ENCODE results near the gene NUP93.

NUP93 gene

GRCh38 chr16:56729735-56730662 is at the start of gene NUP93:
TSS of gene NUP93 (plus strand) at chr16:56730129. CDS start at chr16:56748248, 18,119 bp downstream.
- peak; percentile 65 for DNase-seq

DNA sequence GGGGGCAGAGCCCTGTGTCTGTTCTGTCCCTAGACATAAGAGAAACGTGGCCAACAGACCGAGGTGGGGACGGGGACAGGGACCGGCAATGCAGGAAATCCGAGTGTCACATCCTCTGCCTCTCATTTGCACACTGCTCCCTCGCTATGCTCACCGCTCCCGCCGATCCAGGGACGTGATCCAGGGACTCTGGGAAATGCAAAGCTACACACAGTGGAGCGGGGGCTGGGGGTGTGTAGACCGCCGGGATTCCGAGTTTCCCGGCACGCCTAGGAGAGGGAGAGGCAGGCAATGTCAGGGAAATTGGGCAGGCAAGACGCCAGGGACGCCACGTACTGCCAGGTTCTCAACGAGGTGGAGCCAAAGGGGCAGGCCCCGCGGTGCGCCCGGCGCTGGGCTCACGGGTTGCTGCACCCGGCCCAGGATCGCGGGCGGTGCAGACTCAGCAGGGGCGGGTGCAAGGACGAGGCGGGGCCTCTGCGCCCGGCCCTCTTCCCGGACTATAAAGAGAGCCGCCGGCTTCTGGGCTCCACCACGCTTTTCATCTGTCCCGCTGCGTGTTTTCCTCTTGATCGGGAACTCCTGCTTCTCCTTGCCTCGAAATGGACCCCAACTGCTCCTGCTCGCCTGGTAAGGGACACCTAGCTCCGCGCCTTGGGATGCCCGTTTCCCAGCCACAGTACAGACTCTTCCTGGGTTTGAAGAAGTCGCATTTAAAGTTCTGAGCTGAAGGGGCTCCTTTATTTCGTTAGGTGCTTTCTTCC is 47.8 kb upstream of the NUP93 start, which contains the start of gene MT1X:
Gene MT1X, plus strand, starts transcription at position 532 of the 764 bp plus-strand sequence. Its CDS starts 71 bp downstream, at position 603.
- DNase-seq: peak; percentile 79

- no peak for DNase-seq
These were observed 47.1 kb upstream of the NUP93 start for GRCh38 chr16:56682703-56683397.

DNA sequence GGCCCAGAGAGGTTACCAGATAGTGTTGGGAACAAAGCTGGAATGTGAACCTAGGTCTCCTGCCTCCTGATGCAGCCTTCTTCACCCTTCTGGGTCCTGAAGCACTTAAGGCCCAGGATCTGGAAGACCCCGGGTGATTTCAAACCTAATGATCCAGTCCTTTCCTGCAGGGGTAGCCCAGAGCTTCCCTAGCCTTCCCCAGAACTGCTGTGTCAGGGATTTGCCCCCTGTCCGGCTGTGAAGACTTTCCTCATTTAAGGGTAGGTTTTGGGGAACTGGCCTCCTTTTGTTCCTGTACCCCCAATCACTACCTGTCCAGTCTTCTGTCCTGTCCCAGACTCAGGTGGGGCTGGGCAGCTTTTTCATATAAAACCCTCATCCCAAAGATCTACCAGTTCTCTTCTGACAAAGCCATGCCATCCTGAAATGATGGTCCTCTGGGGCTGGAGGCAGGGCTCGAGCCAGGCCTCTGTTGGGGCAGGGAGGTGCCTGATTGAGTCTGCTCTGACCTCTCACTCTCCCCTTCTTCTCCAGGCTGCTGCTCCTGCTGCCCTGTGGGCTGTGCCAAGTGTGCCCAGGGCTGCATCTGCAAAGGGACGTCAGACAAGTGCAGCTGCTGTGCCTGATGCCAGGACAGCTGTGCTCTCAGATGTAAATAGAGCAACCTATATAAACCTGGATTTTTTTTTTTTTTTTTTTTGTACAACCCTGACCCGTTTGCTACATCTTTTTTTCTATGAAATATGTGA is 46.3 kb upstream of the NUP93 start:
- no peak for DNase-seq

- no peak for DNase-seq
These were observed 45.5 kb upstream of the NUP93 start for GRCh38 chr16:56684256-56684925.

- DNase-seq: no peak
These were observed 44.9 kb upstream of the NUP93 start for GRCh38 chr16:56684926-56685590.

DNA sequence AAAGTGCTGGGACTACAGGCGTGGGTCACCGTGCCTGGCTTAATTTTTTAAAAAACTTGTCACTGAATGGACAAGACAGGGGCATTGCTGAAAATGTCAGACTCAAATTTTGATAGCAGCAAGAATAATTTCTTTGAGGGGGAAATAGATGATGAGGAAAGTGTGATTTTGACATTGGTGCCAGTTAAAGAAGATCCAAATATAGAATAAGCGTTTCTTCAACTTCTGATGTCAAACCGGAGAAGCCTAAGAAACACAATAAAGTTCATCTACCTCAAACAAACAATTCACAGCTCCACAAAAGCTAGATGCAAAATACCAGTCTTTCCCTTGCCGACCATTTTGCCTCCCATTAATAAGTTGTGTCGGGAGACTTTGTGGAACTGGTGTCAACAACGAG is 43.2 kb upstream of the NUP93 start:
- DNase-seq: no peak

GRCh38 chr16:56688762-56689161 is 41.2 kb upstream of the NUP93 start:
- no peak for DNase-seq

DNA sequence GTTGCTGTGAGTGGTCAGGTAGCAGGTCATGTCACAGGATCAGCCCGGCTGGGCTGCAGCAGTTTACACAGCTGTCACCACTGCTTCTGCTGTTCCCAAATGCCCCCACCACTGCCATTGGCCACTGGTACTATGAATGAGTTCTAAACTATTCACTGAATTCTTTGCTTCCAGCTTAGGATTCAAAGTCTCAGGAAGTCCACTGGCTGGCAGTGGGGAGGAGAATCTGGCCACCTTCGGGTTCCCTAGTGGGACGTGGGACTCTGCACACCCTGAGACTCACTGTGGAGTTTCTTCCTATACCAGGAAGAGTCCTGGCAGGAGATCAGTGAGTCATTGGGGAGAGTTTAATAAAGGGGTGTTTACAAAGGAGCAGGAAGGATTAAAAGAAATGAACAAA is 40.8 kb upstream of the NUP93 start:
- no peak for DNase-seq

DNA sequence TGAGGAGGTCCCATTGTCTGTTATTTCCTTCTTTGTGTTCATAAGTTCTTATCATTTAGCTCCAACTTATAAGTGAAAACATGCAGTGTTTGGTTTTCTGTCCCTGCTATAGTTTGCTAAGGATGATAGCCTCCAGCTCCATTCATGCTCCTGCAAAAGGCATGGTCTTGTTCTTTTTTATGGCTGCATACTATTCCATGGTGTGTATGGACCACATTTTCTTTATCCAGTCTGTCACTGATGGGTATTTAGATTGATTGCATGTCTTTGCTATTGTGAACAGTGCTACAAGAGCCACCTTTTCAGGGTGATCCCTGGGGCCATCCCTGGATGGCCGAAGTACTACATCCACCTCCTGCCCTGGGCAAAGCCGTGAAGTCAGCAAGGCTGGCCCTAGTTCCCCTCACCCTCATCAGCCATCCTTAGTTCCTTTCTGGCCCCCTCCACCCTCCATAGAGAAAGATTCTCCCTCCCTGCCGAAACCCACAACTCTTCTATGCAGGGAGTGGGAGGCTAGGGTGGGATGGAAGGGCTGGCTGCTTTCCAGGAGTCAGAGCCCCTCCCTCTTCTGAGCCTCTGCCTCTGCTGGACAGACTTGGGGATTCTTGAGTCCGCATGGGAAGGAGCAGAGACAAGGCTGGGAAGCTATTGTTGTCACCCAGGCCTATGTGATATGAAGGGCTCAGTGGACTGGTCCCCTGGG is 39.4 kb upstream of the NUP93 start:
- no peak for DNase-seq

GRCh38 chr16:56691885-56692284 is 38.0 kb upstream of the NUP93 start:
- no peak for DNase-seq

DNA sequence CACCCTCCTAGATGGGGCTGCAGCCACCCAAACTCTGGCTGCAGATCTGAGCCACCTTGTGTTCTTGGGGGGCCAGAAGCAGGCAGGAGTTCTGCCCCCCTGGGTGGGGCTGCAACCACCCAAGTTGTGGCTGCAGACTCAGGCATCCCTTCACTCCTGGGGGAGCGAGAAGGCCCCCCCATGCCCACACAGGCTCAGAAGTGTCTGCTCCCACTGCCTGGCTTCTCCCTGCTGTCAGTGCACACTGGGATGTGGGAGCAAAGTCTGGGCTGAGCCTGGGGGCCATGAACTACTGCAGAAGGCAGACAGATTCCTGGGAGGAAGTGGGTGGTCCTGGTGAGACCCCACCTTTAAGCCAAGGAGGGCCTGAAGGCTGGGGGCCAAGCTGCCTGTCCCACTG is 34.7 kb upstream of the NUP93 start:
- DNase-seq: no peak

- DNase-seq: no peak
These were observed 32.3 kb upstream of the NUP93 start for GRCh38 chr16:56697456-56698155.

GRCh38 chr16:56700195-56700594 is 29.7 kb upstream of the NUP93 start:
- no peak for DNase-seq

DNA sequence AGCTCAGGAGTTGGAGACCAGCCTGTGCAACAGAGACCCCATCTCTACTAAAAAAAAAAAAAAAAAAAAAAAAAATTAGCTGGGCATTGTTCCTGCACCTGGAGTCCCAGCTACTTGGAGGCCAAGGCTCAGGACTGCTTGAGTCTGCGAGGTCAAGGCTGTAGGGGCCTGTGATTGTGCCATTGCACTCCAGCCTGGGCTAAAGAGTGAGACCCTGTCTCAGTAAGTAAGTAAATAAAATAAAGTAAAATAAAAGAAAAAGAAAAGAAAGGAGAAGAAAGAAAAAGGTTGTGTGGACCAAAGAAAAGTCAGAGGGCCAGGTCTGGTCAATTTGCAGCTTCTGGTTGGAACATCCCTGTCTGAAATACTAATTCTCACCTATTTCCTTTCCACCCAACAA is 29.3 kb upstream of the NUP93 start:
- DNase-seq: no peak

- no peak for DNase-seq
These were observed 28.4 kb upstream of the NUP93 start for GRCh38 chr16:56701534-56701933.

DNA sequence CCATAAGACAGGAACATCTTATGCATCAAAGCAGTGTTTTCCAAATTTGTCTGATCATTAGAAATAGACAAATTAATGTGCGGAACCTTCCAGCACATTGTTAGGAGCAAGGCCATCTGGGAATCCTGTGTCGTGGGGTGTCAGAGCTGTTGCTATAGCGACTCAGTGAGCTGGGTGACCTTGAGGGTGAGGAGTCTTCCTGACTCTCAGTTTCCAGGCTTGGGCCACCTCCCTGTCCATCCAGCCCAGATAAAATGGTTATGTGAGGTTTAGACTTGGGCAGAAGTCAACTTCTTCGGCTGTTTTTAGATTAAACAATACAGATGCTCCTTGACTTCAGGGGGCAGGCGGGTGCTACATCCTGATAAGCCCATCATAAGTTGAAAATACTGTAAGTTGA is 27.1 kb upstream of the NUP93 start:
- DNase-seq: no peak

DNA sequence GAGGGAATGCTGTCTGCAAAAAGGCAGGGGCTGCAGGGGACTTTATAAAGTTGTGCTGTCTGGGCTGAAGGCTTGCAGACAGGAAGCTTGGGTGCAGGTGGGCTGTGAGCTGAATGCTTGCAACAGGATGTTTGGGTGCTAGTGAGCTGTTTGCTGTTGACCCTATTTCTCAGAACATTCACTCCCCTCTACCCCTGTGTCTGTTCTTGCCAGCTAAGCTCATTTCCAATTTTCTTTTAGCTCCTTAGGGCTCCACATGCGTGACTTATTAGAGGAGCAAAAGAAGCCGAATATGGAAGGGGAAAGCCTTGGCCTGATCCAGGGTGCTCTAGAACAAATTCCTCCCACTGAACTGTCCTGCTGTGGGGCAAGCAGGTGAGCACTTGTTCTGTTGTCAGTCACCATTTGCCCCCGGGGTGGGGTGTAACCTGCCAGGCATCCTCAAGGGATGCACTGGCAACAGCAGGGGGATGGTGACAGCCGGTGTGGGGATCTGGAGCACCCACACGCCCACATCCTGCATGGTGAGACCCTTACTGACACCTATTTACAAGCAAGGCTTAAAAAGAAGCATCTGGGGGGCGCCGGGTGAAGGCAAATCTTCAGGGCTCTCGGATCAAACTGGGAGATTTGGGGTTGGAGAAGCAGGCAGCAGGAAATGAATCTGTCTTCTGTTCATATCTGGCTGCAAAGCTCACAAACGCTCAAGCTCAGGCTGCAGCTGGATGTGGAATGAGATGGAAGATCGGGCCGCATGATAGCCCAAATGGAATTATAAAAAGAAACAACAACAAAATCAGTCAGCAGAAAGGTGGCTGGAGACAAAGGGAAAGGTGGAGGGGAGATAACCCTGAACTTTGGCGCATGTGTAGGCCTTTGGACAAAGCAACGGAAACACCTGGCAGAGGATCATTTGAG is 21.1 kb upstream of the NUP93 start:
- DNase-seq: no peak
